Bronchial smooth muscle cell (primary cell): ENCODE measurements around the gene LILRA6. TPM values are rescaled to one million over a fixed set of nuclear protein-coding genes. Genes with fewer than 3 reads are reported as not detected.

ENCODE experiments used
- total RNA-seq: library from RNA; depleted of rRNA; stranded (reverse); fragments of >200 nt; gene quantifications from 2 replicates; pipeline ENCODE4 v1.2.1, GENCODE V29; 2014

The LILRA6 gene
- not detected in 2 replicates for total RNA-seq

DNA sequence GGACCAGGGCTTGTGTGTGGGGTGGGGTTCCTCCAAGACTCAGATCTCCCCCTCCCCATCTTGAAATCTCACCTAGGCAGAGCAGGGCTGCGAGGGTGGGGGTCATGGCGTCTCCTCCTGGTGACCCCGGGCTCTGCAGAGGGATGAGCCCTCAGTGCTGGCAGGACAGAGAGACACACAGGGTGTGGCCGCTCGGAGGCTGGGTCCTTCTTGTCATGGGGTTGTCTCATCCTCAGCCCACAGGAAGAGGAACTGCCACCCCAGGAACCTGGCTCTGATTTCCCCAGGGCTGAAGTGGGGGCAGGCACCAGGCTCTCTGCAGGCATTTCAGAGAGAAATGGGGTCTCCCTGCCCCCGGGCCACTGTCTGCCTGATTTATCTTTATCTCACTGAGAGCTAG is at the start of gene LILRA6:
Gene LILRA6, minus strand, starts transcription at position 145 of the 400 bp plus-strand sequence.

DNA sequence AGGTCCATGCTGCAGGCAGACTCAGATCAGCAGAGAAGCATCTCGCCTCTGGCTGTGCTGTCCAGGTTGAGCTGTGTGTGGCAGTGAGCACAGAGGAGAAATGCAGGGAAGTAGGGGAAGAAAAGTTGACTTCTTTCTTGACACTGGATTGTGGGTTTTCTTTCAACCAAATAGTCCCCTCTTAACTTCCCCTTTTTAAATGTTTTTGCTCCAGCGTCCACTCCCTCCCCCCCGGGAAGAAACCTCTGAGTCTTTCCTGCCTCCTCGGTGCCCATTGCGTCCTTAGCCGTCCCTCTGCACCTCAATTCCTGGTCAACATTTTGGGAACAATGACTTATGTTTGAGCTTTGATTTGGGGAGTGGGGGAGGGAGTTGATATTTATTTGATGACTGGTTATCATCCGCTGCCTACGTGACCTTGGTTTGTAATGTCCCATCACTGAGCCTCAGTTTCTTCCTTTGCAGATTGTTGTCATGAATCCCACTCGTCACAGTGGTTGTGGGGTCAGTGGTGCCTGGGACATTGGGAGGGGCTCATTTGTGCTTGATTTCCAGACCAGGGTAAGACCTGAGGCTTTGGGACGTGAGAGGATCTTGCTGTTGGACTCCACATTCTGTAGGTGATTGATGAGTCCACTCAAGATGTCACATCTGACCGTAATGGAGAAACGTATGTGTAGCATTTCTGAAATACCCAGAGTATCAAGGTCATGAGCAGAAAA is 38.6 kb upstream of the LILRA6 start, which contains the start of gene LILRB2:
Gene LILRB2, minus strand, starts transcription at position 104 of the 722 bp plus-strand sequence. CDS start 614 bp downstream, outside the sequence.

DNA sequence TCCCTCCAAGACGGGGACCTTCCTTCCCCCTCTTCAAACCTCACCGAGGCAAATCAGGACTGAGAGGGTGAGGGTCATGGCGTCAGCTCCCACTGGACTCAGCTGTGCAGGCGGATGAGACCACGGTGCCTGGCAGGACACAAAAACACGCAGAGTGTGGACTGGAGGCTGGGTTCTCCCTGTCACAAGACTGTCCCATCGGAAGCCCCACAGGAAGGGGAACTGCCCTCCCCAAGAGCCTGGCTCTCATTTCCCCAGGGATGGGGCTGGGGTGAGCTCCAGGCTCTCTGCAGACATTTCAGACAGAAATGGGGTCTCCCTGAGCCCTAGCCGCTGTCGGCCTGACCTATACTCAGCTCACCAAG is 14.5 kb upstream of the LILRA6 start, which contains the start of gene LILRB5:
Gene LILRB5, minus strand, starts transcription at position 158 of the 365 bp plus-strand sequence. Its CDS starts 80 bp downstream, at position 78.

DNA sequence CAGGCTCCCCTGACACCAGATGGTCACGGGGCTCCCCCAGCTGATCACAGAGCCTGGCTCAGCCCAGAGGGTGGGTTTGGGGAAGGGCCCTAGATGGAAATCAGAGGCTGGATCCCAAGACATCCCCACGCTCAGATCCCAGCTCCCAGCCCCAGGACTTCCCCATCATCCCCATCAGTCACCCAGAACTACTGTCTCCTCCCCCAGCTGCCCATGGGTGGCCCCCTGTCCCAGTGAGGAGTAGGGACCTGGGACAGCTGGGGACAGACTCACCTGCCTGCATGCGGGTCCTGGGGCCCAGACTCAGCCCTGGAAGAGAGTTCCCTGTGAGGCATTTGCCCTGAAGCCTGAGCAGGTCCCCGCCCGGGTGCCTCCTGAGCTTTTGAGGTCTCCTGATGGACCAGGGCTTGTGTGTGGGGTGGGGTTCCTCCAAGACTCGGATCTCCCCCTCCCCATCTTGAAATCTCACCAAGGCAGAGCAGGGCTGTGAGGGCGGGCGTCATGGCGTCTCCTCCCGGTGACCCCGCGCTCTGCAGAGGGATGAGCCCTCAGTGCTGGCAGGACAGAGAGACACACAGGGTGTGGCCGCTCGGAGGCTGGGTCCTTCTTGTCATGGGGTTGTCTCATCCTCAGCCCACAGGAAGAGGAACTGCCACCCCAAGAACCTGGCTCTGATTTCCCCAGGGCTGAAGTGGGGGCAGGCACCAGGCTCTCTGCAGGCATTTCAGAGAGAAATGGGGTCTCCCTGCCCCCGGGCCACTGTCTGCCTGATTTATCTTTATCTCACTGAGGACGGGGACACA is 19.9 kb downstream of the LILRA6 start, which contains the start of gene LILRB3:
Gene LILRB3, minus strand, starts transcription at position 534 of the 803 bp plus-strand sequence. Its CDS starts 31 bp downstream, at position 503.

DNA sequence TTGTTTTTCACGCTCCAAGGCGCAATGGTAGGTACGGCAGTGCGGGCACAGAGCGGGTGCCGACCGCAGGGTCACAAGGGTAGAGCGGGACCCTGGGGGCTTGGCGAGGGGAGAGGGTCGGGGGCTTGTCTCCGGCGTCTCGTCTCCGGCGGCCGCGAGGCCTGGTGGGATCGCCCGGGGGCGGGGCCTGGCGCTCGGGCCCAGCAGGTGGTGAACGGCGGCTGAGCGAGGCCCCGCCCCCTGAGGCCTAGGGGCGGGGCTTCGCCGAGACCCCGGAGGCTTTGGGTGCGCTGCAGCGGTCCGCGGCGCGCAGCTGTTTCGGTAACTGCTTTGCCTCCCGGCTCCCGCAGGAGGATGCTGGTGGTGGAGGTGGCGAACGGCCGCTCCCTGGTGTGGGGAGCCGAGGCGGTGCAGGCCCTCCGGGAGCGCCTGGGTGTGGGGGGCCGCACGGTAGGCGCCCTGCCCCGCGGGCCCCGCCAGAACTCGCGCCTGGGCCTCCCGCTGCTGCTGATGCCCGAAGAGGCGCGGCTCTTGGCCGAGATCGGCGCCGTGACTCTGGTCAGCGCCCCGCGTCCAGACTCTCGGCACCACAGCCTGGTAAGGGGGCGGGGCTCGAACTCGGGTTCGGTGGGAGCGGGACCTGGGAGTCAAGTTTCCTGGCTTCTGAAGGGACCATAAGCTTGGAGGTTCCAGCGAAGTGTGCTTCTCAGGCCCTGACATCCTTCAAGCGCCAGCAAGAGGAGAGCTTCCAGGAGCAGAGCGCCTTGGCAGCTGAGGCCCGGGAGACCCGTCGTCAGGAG is 51.4 kb downstream of the LILRA6 start, which contains the start of gene TSEN34:
Gene TSEN34, plus strand, starts transcription at position 298 of the 800 bp plus-strand sequence. Its CDS starts 57 bp downstream, at position 355.

DNA sequence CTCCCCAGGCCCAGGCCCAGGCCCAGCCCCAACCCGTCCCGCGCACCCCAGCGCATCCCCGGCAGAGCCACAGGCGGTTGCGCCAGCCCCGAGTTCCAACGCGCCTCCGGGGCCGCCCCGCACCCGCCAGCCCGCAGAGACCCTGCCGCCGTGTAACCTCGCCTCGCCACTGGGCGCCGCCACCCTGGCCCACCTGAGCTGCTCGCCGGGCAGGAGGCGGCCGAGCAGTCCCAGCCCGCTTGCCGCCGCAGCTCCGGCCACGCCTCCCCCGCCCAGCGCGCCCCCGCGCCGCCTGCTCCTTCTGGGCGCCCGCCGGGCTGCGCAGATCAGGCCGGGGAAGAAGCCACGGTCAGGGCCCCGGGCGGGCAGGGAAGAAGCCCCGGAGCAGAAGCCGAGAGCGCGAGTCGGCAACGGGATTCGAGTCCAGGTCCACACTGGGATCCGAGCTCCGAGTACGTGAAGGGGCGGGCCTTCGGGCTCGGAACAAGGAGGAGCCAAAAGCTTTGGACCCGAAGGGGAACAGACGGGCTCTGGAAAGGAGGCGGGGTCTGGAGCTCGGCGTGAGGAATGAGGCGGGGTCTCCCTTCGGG is 53.4 kb downstream of the LILRA6 start, which contains the start of gene MBOAT7:
Gene MBOAT7, minus strand, starts transcription at position 436 of the 590 bp plus-strand sequence. CDS start 1,072 bp downstream, outside the sequence.

Other genes starting within 250 kb of the LILRA6 start
- gene VSTM1, start 178.9 kb downstream of the LILRA6 start, total RNA-seq, result not detected in 2 replicates
- not detected in 2 replicates for gene TARM1, start 161.4 kb downstream of the LILRA6 start, total RNA-seq
- gene OSCAR, start 142.0 kb downstream of the LILRA6 start, total RNA-seq, result under 0.01 TPM in 1 of 2 replicates, not detected in the other
- 15.8 and 21.4 TPM in 2 replicates for gene NDUFA3, start 139.9 kb downstream of the LILRA6 start, total RNA-seq
- 16.7 and 21.9 TPM in 2 replicates for gene TFPT, start 127.1 kb downstream of the LILRA6 start, total RNA-seq
- 57.2 and 61.6 TPM in 2 replicates for gene PRPF31, start 127.0 kb downstream of the LILRA6 start, total RNA-seq
- gene CNOT3, start 105.0 kb downstream of the LILRA6 start, total RNA-seq, result 6.9 and 10.6 TPM in 2 replicates
- 4.6 and 6.1 TPM in 2 replicates for gene LENG1, start 83.1 kb downstream of the LILRA6 start, total RNA-seq
- 0.43 and 1.1 TPM in 2 replicates for gene TMC4, start 69.6 kb downstream of the LILRA6 start, total RNA-seq
- 12.4 and 32.9 TPM in 2 replicates for gene MBOAT7, start 53.2 kb downstream of the LILRA6 start, total RNA-seq
- 26.7 and 55.8 TPM in 2 replicates for gene TSEN34, start 51.5 kb downstream of the LILRA6 start, total RNA-seq
- 1,382 and 2,467 TPM in 2 replicates for gene RPS9, start 41.9 kb downstream of the LILRA6 start, total RNA-seq
- gene LILRB3, start 19.8 kb downstream of the LILRA6 start, total RNA-seq, result not detected in 2 replicates
- gene LILRB5, start 14.5 kb upstream of the LILRA6 start, total RNA-seq, result not detected in 2 replicates
- not detected in 2 replicates for gene LILRB2, start 38.3 kb upstream of the LILRA6 start, total RNA-seq
- not detected in 2 replicates for gene LILRA5, start 70.4 kb upstream of the LILRA6 start, total RNA-seq
- gene LILRA4, start 96.4 kb upstream of the LILRA6 start, total RNA-seq, result not detected in 2 replicates
- gene LAIR1, start 122.1 kb upstream of the LILRA6 start, total RNA-seq, result not detected in 2 replicates
- gene TTYH1, start 172.7 kb upstream of the LILRA6 start, total RNA-seq, result under 0.01 TPM in 1 of 2 replicates, not detected in the other
- 34.0 and 49.5 TPM in 2 replicates for gene LENG8, start 206.4 kb upstream of the LILRA6 start, total RNA-seq
- gene LENG9, start 221.0 kb upstream of the LILRA6 start, total RNA-seq, result 9.3 and 9.8 TPM in 2 replicates
- gene CDC42EP5, start 230.5 kb upstream of the LILRA6 start, total RNA-seq, result 9.1 and 27.6 TPM in 2 replicates